ENCODE measurements around the gene ROBO2.

Gene ROBO2

DNA sequence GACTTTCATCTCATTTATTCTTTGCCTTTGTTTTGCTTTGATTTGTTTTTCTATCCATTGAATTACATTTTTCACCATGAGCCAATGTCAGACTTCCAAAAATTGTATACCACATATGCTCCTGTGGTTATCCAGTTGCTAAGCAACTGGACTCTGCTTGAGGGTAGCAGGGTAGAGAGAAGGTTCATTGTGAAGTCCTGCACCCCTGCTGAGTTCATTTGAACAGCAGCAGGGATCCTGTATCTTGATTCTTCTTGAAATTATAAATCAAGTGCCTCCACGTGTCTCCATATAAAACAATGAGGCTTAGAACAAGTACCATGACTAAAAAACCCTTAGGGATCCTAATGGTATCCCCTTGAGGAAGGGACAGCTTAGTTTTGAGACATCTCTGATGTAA lies 449.3 kb downstream of the ROBO2 start:
- in situ Hi-C loops (cut with HindIII; ENCODE audit: low pct_unique_long_range_greater_than_20kb, low sequenced_read_pairs), result no loop called here
- no peak for TF ChIP-seq JUND (IDR thresholded peaks at IDR 0.05; ENCODE audit: low read depth)
- no peak for DNase-seq (ENCODE audit: low read depth in 1 of 2, low spot score in 1 of 2)

DNA sequence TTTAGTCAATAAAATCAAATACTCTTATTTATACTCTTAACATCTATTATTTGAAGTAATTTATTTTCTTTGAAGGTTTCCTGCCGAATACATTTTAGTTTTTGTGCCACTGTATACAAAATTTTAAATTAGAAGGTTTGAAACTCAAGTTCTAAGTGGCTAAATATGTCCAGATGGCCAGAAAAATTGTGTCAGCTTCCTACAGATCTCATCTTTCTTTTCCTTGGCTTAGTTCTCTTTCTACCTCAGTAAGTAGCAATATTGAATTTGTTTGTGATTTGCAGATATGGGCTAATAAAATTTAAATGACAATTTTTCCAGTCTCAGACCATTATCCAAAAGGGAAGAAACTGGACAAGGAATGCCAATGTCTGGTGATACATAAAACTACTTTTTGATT lies 452.1 kb downstream of the ROBO2 start:
- in situ Hi-C loops (cut with HindIII; ENCODE audit: low pct_unique_long_range_greater_than_20kb, low sequenced_read_pairs), result no loop called here
- DNase-seq (ENCODE audit: low read depth in 1 of 2, low spot score in 1 of 2), result no peak
- no peak for TF ChIP-seq JUND (IDR thresholded peaks at IDR 0.05; ENCODE audit: low read depth)

DNA sequence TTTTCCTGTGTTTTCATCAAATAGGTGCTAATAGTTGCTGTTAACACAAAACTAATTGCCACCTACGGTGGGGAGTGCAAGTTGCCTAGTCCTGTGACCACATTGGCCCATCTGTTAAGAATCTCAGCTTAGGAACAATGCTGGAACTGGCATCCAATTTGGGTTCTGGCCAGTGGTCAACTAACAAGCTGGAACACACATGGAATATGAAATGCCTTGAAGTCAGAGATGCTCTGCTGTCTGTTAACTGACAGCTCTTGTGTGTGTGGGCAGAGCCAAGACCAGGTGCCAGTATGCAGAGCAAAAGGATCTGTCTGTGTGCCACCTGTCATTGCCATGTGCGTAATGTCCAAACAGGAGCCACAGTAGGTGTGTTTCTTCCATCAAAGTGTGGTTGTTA lies 460.8 kb downstream of the ROBO2 start:
- DNase-seq (ENCODE audit: low read depth in 1 of 2, low spot score in 1 of 2), result no peak
- TF ChIP-seq JUND (IDR thresholded peaks at IDR 0.05; ENCODE audit: low read depth), result no peak
- in situ Hi-C loops (cut with HindIII; ENCODE audit: low pct_unique_long_range_greater_than_20kb, low sequenced_read_pairs), result no loop called here

DNA sequence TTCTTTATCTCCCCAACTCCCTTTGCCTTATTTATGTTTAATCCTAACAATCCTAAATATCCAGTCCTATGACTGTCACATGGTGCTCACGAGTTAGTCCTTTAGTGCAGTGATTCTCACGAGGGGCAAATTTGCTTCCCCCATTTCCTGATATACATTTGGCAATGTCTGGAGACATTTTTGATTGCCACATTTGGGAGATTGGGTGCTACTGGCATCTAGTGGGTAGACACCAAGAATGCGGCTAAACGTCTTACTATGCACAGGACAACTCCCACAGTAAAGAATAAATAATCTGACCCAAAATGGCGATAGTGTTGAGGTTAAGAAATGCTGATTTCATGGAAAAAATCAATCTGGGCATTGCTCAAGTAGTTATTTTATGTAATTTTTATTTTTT lies 466.5 kb downstream of the ROBO2 start:
- TF ChIP-seq JUND (IDR thresholded peaks at IDR 0.05; ENCODE audit: low read depth), result no peak
- no peak for DNase-seq (ENCODE audit: low read depth in 1 of 2, low spot score in 1 of 2)
- in situ Hi-C loops (cut with HindIII; ENCODE audit: low pct_unique_long_range_greater_than_20kb, low sequenced_read_pairs), result no loop called here

DNA sequence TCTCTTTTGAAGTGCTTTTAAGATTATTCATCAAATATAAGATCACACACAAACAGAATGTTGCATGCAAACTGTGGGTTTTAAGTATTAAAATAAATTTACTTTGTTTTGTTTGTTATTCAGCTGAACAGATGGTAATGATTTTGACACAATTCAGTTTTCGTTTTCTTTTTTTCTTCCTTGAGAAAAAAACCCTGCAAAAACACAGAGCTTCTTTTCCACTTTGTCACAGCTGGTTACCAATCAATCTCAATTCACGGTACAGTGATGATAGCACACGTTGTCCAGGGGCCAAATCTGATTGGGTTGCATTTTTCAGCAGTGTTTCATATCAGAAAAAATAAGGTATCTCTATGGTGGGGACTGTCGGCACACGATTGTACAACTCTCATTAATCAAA lies 473.6 kb downstream of the ROBO2 start:
- DNase-seq (ENCODE audit: low read depth in 1 of 2, low spot score in 1 of 2), result no peak
- in situ Hi-C loops (cut with HindIII; ENCODE audit: low pct_unique_long_range_greater_than_20kb, low sequenced_read_pairs), result no loop called here
- TF ChIP-seq JUND (IDR thresholded peaks at IDR 0.05; ENCODE audit: low read depth), result no peak

DNA sequence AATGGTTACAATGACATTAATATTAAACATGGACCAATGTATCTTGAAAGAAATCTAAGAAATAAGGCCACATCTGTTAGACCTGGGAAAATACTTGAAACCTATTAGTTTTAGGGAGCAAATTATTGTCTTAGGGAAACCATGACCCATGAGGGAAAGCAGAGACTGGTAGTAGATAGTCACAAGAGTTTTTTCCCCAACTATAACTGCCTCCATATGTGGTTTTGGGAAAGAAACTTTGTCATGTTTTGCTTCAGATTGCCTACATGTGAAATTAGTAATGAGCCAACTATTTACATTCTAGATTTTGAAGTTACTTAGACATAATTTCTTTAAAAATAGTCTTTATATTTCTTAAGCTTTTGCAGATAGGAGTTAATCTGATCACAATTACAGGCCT lies 474.9 kb downstream of the ROBO2 start:
- DNase-seq (ENCODE audit: low read depth in 1 of 2, low spot score in 1 of 2), result no peak
- in situ Hi-C loops (cut with HindIII; ENCODE audit: low pct_unique_long_range_greater_than_20kb, low sequenced_read_pairs), result no loop called here
- no peak for TF ChIP-seq JUND (IDR thresholded peaks at IDR 0.05; ENCODE audit: low read depth)

DNA sequence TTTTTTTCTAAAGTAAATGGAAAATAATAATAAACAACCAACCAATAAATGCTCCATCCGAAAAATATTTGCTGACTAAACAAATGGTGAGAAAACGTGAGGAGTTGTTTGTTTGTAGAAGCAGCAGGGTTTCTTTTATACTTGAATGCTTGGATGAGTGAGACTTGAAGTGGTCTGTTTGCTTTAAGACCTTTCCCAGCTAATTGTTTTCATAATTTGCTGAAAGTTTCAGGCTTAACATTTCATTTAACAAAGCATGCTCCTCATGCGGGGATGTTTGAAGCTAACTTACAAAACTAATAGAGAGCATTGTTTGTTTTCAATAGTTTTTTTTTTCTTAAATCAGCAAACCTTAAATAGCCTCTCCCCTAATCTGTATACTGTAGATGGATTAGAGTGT lies 484.6 kb downstream of the ROBO2 start:
- TF ChIP-seq JUND (IDR thresholded peaks at IDR 0.05; ENCODE audit: low read depth), result no peak
- DNase-seq (ENCODE audit: low read depth in 1 of 2, low spot score in 1 of 2), result no peak
- in situ Hi-C loops (cut with HindIII; ENCODE audit: low pct_unique_long_range_greater_than_20kb, low sequenced_read_pairs), result no loop called here

DNA sequence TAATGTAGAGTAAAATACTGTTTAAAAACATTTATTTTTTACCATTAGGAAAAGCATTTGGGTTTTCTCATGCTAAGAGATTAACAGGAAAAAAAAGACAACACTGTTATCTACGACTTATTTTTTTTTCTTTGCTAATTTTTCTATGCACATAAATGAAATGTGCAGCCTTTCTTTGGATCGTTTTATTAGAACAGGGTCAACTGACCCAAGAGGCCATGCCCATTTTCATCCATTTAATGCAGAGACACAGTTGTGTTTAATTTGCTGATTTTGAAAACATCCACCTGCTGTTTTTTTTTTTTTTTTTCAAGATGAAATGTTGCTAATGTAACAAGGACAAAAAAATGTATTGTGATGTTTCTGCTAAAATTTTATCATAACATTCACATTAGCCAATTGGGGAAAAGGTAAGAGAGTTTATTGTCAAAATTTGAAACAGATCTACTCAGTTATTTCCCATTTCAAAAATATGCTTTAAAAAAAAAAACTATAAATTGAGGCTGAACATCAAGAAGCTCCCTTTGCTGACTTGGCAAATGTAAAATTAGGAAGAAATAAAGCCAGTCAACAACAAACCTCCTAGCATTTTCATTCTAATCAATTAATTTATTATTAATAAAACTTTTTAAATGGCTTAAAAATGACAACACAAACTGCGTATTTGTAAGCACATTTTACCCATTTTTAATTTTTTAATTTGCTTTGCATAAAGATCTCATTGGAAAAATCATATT lies 485.2 kb downstream of the ROBO2 start:
- in situ Hi-C loops (cut with HindIII; ENCODE audit: low pct_unique_long_range_greater_than_20kb, low sequenced_read_pairs), result no loop called here
- DNase-seq (ENCODE audit: low read depth in 1 of 2, low spot score in 1 of 2), result no peak
- no peak for TF ChIP-seq JUND (IDR thresholded peaks at IDR 0.05; ENCODE audit: low read depth)

DNA sequence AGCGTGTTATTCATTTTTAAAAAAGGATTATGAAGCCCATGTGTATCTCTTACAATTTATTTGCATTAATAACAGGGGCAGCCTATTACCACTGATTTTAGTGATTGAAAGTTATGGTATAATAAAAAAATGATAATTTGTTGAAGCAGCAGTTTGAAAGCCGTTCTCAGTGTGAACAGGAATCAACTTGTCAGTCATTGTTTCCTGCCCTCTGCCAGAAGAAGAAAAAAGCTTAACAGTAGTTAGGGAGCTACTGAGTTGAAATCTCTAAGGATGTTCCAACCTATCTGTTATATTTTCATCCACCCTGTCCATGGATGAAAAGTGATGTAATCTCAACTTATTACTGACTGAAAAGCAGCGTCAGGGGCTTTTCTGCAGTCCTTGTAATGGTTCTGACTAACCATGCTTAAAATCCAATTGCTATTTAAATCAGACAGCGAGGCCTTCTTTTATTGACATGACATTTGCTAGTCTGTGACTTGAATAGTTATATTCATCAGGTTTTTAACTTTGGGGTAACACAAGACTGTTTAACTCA lies 486.7 kb downstream of the ROBO2 start:
- no peak for TF ChIP-seq JUND (IDR thresholded peaks at IDR 0.05; ENCODE audit: low read depth)
- DNase-seq (ENCODE audit: low read depth in 1 of 2, low spot score in 1 of 2), result no peak
- in situ Hi-C loops (cut with HindIII; ENCODE audit: low pct_unique_long_range_greater_than_20kb, low sequenced_read_pairs), result no loop called here

DNA sequence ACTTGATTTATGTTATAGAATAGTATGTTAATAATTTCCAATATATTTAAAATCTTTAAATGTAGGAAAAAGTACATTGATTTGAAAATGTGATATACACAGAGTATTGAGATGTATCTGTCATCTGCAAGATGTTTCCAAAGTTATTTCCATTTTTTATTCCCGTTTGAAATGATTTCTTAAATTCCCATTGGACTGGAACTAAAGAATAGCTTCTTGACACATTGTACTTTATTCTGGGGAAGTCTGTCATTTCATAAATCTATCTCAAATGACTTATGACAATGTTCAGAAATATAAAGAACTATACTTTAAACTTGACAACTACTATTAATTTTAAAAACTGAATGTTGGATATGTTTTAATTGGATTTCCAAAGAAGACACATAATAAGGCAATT lies 489.6 kb downstream of the ROBO2 start:
- no peak for TF ChIP-seq JUND (IDR thresholded peaks at IDR 0.05; ENCODE audit: low read depth)
- DNase-seq (ENCODE audit: low read depth in 1 of 2, low spot score in 1 of 2), result no peak
- in situ Hi-C loops (cut with HindIII; ENCODE audit: low pct_unique_long_range_greater_than_20kb, low sequenced_read_pairs), result no loop called here

DNA sequence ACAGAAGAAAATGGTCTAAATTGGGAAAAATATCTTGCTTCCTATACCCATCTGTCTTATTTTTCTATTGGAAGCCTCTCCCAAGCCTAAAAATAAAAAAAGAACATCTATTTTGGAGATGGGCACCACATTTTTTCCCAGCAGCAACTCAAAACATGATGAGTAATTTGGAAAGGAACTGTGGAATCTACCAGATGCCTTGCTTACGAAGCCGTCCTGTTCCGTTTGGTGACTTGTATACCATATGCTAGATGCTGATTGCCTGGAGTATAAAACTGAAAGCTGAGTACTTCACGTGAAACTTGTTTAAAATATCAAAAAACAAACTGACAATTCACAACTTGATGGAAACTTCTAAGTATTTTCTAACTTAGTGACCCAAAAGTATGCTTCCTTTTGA lies 491.0 kb downstream of the ROBO2 start:
- DNase-seq (ENCODE audit: low read depth in 1 of 2, low spot score in 1 of 2), result no peak

DNA sequence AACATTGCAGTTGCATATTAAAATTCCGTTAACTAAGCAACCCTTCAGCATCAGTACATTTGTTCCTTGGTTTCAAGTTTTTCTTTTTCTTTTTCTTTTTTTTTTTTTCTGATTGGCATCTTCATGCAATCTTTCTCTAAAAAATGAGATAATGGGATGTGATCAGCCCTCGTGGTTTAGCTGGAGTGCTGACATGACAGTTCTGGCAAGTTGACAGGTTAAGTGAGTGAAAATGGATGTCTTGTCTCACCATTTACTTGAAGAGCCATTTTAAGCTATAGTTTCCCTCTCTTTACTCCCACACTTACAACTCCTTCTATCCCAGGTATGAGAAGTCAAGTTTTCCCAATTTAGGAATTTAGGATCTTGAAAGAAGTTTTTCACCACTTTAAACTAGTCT lies 495.2 kb downstream of the ROBO2 start:
- no peak for TF ChIP-seq JUND (IDR thresholded peaks at IDR 0.05; ENCODE audit: low read depth)
- in situ Hi-C loops (cut with HindIII; ENCODE audit: low pct_unique_long_range_greater_than_20kb, low sequenced_read_pairs), result no loop called here

More for the DNA sequence above, 491.0 kb downstream of the ROBO2 start:
- in situ Hi-C loops (cut with HindIII; ENCODE audit: low pct_unique_long_range_greater_than_20kb, low sequenced_read_pairs), result no loop called here
- TF ChIP-seq JUND (IDR thresholded peaks at IDR 0.05; ENCODE audit: low read depth), result no peak

DNA sequence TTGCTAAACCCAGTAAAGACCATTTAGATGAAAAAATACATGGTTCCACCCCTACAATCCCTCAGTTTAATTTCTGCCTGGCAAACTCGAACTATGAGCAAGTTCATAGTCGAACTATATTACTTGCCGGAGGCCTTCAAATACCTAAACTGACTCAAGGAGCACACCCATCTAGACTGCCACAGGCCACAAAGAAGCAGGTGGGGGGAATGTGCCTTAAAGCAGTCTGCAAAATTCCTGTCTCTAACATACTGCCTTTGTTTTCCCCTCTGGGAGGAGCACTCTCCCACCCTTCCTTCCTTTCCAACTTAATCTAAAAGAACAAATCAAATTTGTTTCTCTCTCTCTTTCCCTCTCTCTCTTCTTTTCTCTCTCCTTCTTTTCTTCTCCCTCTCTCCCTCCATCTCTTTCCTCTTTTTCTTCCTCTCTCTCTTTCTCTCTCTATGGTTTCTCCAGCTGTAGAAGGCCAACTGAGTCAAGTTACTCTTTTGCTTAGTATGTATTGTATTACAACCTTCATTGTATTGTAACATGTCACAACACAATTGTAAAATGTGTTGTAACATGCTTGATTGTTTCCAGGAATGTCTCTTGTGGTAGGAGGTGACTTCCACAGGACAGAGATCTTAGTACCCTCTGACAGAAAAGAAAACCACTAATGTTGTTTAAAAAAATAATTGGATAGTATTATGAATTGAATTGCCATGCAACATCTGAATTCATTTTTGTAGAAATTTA lies 496.3 kb downstream of the ROBO2 start:
- in situ Hi-C loops (cut with HindIII; ENCODE audit: low pct_unique_long_range_greater_than_20kb, low sequenced_read_pairs), result no loop called here
- DNase-seq (ENCODE audit: low read depth in 1 of 2, low spot score in 1 of 2), result peak in 1 of 2 experiments; percentile 9
- no peak for TF ChIP-seq JUND (IDR thresholded peaks at IDR 0.05; ENCODE audit: low read depth)

More for the DNA sequence above, 495.2 kb downstream of the ROBO2 start:
- DNase-seq (ENCODE audit: low read depth in 1 of 2, low spot score in 1 of 2), result no peak

Data from T47D (cell line).